ENCODE measurements around the gene THBS4.

The THBS4 gene

DNA sequence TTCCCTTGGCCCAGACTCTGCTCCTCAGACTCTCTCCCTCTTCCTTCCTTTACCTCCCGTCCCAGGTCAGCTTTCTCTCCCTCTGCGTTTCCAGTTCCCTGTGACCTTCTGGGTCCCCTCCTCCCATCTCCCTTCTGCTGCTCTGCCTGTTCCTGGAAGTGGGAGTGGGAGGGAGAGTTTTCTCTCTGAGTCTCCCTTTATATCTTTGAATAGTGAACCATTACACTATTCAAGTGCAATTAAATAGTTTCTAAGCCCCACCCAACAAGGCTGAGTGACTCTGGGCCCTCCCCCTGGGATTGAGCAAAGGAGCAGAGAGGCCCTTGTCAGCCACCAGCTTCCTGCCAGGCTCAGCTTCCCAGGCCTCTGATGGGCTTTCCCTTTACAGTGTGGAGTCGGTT lies 34.8 kb downstream of the THBS4 start:
- Histone ChIP-seq H3K4me1 (ENCODE audit: control insufficient read depth in 1 of 2, insufficient read depth in 2 of 2, low read length in 2 of 2) (no peaks in the 10 kb centered on the region), H3K14ac (ENCODE audit: low read length) (no peak overlapping the region), H2BK120ac (ENCODE audit: insufficient read depth, low read length, poor library complexity) (no peak overlapping the region), H3K79me1 (ENCODE audit: low read length) (no peaks in the 10 kb centered on the region), H3K27me3 (ENCODE audit: insufficient read depth, low read length) (no peaks in the 10 kb centered on the region), H2AK5ac (ENCODE audit: low read length) (no peak overlapping the region), H3K4me3 (ENCODE audit: low read depth, low read length) (no peak overlapping the region), H4K8ac (ENCODE audit: low read depth, low read length) (no peak overlapping the region), H2BK5ac (ENCODE audit: low read depth, low read length, poor library complexity) (no peak overlapping the region), H2BK12ac (ENCODE audit: low read length) (no peak overlapping the region), H3K9ac (ENCODE audit: low read length) (no peak overlapping the region), H3K9me3 (ENCODE audit: insufficient read depth, low read depth, low read length) (no peaks in the 10 kb centered on the region), H3K27ac (ENCODE audit: low read depth, low read length) (no peak overlapping the region), H3K36me3 (ENCODE audit: control insufficient read depth in 1 of 2, insufficient read depth in 2 of 2, low read length in 2 of 2) (no peaks in the 10 kb centered on the region), H3K4me2 (ENCODE audit: low read length) (no peak overlapping the region), H2AFZ (ENCODE audit: insufficient read depth, low read length, poor library complexity) (no peak overlapping the region), H4K91ac (ENCODE audit: low read depth, low read length) (no peak overlapping the region), H3K18ac (ENCODE audit: low read length) (no peak overlapping the region), H3K4ac (ENCODE audit: low read depth, low read length) (no peak overlapping the region), H3K79me2 (ENCODE audit: control insufficient read depth, insufficient read depth, low read length, poor library complexity) (no peaks in the 10 kb centered on the region), H4K12ac (ENCODE audit: low read depth, low read length) (no peak overlapping the region), H3K23ac (ENCODE audit: low read length) (no peak overlapping the region)
- no peak for DNase-seq
- no CpG with 5 or more reads among the region's 3 CpGs for WGBS (ENCODE audit: extremely low coverage, insufficient coverage, insufficient read length)

DNA sequence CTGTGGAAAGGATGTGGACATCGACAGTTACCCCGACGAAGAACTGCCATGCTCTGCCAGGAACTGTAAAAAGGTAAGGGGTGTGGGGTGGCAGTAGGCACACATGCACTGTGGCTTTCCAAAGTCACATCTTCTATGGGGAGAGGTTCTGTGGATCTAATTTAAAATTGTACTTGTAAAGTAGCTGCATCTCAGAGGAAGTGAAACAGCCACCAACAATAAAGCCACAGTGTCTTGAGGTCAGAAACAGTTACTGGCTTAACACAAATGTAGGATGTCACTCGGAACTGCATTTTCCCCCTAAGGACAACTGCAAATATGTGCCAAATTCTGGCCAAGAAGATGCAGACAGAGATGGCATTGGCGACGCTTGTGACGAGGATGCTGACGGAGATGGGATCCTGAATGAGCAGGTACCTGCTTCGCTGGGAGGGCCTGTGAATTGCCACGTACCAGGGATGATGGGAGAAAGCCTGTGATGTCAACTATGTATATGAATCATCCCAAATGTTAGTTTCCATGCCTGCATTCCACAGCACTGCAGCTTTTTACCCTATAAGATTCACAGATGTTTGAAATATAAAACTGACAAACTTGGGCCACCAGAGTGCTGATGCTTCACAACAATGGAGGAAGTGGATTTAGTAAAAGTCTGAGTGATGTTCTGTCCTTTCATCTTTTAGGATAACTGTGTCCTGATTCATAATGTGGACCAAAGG lies 35.3 kb downstream of the THBS4 start:
- Histone ChIP-seq H3K79me2 (ENCODE audit: control insufficient read depth, insufficient read depth, low read length, poor library complexity) (no peaks in the 10 kb centered on the region), H3K27ac (ENCODE audit: low read depth, low read length) (no peak overlapping the region), H3K18ac (ENCODE audit: low read length) (no peak overlapping the region), H2BK120ac (ENCODE audit: insufficient read depth, low read length, poor library complexity) (no peak overlapping the region), H3K9me3 (ENCODE audit: insufficient read depth, low read depth, low read length) (no peaks in the 10 kb centered on the region), H3K9ac (ENCODE audit: low read length) (no peak overlapping the region), H4K12ac (ENCODE audit: low read depth, low read length) (no peak overlapping the region), H3K14ac (ENCODE audit: low read length) (no peak overlapping the region), H2AFZ (ENCODE audit: insufficient read depth, low read length, poor library complexity) (no peak overlapping the region), H3K4me1 (ENCODE audit: control insufficient read depth in 1 of 2, insufficient read depth in 2 of 2, low read length in 2 of 2) (no peaks in the 10 kb centered on the region), H3K4me3 (ENCODE audit: low read depth, low read length) (no peak overlapping the region), H2BK5ac (ENCODE audit: low read depth, low read length, poor library complexity) (no peak overlapping the region), H3K79me1 (ENCODE audit: low read length) (no peaks in the 10 kb centered on the region), H3K4ac (ENCODE audit: low read depth, low read length) (no peak overlapping the region), H3K4me2 (ENCODE audit: low read length) (no peak overlapping the region), H2AK5ac (ENCODE audit: low read length) (no peak overlapping the region), H2BK12ac (ENCODE audit: low read length) (no peak overlapping the region), H3K36me3 (ENCODE audit: control insufficient read depth in 1 of 2, insufficient read depth in 2 of 2, low read length in 2 of 2) (no peaks in the 10 kb centered on the region), H3K23ac (ENCODE audit: low read length) (no peak overlapping the region), H4K8ac (ENCODE audit: low read depth, low read length) (no peak overlapping the region), H4K91ac (ENCODE audit: low read depth, low read length) (no peak overlapping the region), H3K27me3 (ENCODE audit: insufficient read depth, low read length) (no peaks in the 10 kb centered on the region)
- DNase-seq: peak in 1 of 2 donors; percentile 36
- no CpG with 5 or more reads among the region's 10 CpGs for WGBS (ENCODE audit: extremely low coverage, insufficient coverage, insufficient read length)

DNA sequence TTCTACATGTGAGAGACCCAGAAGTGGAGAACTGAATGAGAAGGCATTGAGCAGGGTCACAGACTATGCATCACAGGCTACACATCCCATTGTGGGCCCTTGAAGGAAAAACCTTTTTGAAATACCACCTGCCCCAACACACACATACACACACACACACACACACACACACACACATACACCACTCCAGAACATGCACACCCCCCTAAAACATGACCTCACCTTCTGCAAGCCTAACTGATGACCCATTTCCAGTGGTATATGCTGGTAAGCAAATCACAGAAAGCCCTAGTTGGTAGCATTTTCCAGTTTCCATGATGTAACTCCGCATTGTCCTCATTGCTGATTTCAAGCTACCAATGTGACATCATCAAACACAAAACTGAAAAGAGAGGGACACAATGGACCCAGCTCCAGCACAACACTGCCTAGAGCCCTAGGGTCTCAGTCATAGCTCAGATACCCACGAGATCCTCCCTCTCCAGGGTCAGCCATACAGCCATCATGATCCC lies 36.4 kb downstream of the THBS4 start:
- Histone ChIP-seq H3K9ac (ENCODE audit: low read length) (no peak overlapping the region), H4K91ac (ENCODE audit: low read depth, low read length) (no peak overlapping the region), H3K4me1 (ENCODE audit: control insufficient read depth in 1 of 2, insufficient read depth in 2 of 2, low read length in 2 of 2) (no peaks in the 10 kb centered on the region), H3K79me1 (ENCODE audit: low read length) (no peaks in the 10 kb centered on the region), H4K12ac (ENCODE audit: low read depth, low read length) (no peak overlapping the region), H2BK5ac (ENCODE audit: low read depth, low read length, poor library complexity) (no peak overlapping the region), H3K14ac (ENCODE audit: low read length) (no peak overlapping the region), H3K27ac (ENCODE audit: low read depth, low read length) (no peak overlapping the region), H4K8ac (ENCODE audit: low read depth, low read length) (no peak overlapping the region), H3K9me3 (ENCODE audit: insufficient read depth, low read depth, low read length) (peaks cover 2% of the 10 kb centered on the region), H3K79me2 (ENCODE audit: control insufficient read depth, insufficient read depth, low read length, poor library complexity) (no peaks in the 10 kb centered on the region), H2AFZ (ENCODE audit: insufficient read depth, low read length, poor library complexity) (no peak overlapping the region), H3K27me3 (ENCODE audit: insufficient read depth, low read length) (no peaks in the 10 kb centered on the region), H3K23ac (ENCODE audit: low read length) (no peak overlapping the region), H3K18ac (ENCODE audit: low read length) (no peak overlapping the region), H3K36me3 (ENCODE audit: control insufficient read depth in 1 of 2, insufficient read depth in 2 of 2, low read length in 2 of 2) (no peaks in the 10 kb centered on the region), H3K4ac (ENCODE audit: low read depth, low read length) (no peak overlapping the region), H2AK5ac (ENCODE audit: low read length) (no peak overlapping the region), H2BK120ac (ENCODE audit: insufficient read depth, low read length, poor library complexity) (no peak overlapping the region), H3K4me3 (ENCODE audit: low read depth, low read length) (no peak overlapping the region), H3K4me2 (ENCODE audit: low read length) (no peak overlapping the region), H2BK12ac (ENCODE audit: low read length) (no peak overlapping the region)
- DNase-seq: peak in 1 of 2 donors; percentile 55
- no CpG with 5 or more reads among the region's 2 CpGs for WGBS (ENCODE audit: extremely low coverage, insufficient coverage, insufficient read length)

DNA sequence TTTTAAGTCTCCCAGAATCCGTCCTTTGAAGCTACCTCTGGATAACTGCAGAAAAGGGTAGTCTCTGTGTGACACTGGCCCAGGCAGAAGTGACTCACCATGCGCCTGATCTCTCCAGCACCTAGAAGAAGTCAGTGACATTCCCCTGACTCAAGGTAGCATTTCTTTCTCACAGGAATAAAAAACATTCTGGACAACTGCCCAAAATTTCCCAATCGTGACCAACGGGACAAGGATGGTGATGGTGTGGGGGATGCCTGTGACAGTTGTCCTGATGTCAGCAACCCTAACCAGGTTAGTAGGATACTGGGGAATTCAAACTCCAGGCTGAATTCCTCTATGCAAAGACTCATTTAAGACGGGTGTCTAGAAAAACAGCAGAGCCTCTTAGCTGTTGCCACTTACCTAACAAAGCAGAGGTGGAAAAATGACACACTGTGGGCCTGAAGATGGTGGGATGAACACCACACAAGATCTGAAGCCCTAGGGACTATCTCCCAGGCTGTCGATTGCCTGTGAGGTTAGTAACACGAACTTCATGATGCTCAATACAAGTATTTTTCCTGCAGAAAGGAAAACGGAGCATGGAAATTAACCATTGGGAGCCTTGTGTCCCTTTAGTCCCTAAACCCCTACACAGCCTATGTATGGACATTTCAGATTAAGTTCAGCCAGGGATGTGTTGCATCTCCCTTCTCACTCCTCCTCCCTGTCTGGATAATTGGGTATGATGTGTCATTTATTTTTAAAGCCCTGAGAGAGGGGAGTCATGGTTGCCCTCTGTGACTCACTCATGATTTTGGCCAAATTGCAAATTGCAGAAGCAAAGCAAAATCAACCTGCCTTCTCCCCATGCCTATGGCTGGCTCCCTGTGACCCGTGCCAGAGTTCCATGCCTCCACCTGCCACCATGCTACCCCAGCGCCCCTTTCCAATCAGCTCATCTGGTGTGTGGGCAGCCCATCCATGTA lies 37.2 kb downstream of the THBS4 start:
- no peak overlapping the region for H3K14ac ChIP-seq (ENCODE audit: low read length)
- no peak overlapping the region for H3K18ac ChIP-seq (ENCODE audit: low read length)
- no peak overlapping the region for H3K4me3 ChIP-seq (ENCODE audit: low read depth, low read length)
- H4K91ac ChIP-seq (ENCODE audit: low read depth, low read length): no peak overlapping the region
- H3K4ac ChIP-seq (ENCODE audit: low read depth, low read length): no peak overlapping the region
- no peak overlapping the region for H3K23ac ChIP-seq (ENCODE audit: low read length)
- H3K4me2 ChIP-seq (ENCODE audit: low read length): no peak overlapping the region
- no peaks in the 10 kb centered on the region for H3K79me2 ChIP-seq (ENCODE audit: control insufficient read depth, insufficient read depth, low read length, poor library complexity)
- no CpG with 5 or more reads among the region's 10 CpGs for WGBS (ENCODE audit: extremely low coverage, insufficient coverage, insufficient read length)
- H2AK5ac ChIP-seq (ENCODE audit: low read length): no peak overlapping the region
- H3K36me3 ChIP-seq (ENCODE audit: control insufficient read depth in 1 of 2, insufficient read depth in 2 of 2, low read length in 2 of 2): no peaks in the 10 kb centered on the region
- H3K27ac ChIP-seq (ENCODE audit: low read depth, low read length): no peak overlapping the region
- H2BK12ac ChIP-seq (ENCODE audit: low read length): no peak overlapping the region
- no peak overlapping the region for H2BK120ac ChIP-seq (ENCODE audit: insufficient read depth, low read length, poor library complexity)
- peak in 1 of 2 donors; percentile 11 for DNase-seq
- H3K9me3 ChIP-seq (ENCODE audit: insufficient read depth, low read depth, low read length): peaks cover 2% of the 10 kb centered on the region
- H2AFZ ChIP-seq (ENCODE audit: insufficient read depth, low read length, poor library complexity): no peak overlapping the region
- H3K27me3 ChIP-seq (ENCODE audit: insufficient read depth, low read length): no peaks in the 10 kb centered on the region
- H4K12ac ChIP-seq (ENCODE audit: low read depth, low read length): no peak overlapping the region
- H3K9ac ChIP-seq (ENCODE audit: low read length): no peak overlapping the region
- no peaks in the 10 kb centered on the region for H3K79me1 ChIP-seq (ENCODE audit: low read length)
- no peak overlapping the region for H4K8ac ChIP-seq (ENCODE audit: low read depth, low read length)
- H2BK5ac ChIP-seq (ENCODE audit: low read depth, low read length, poor library complexity): no peak overlapping the region
- no peaks in the 10 kb centered on the region for H3K4me1 ChIP-seq (ENCODE audit: control insufficient read depth in 1 of 2, insufficient read depth in 2 of 2, low read length in 2 of 2)

Data from trophoblast cell (in vitro differentiated cells and primary cell).